ENCODE data around the gene CACNA2D1.

Gene CACNA2D1

DNA sequence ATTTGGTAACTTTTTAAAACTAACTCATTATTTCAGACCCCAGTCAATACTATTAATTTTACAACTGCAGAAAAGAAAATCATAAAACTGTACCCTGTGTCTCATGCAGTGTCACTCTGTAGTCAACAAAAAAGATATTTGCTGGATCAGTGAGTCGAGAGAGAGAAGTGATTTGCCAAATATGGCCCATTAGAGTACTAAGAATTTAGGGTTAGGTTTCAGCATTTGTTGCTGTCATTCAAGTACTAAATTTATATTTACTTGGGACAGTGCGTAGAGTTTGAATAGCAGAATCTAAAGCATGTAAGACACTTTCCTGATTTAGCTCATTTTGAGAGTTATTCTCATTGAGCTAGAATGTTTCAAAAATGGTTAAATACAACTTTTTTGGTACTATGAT, 38.9 kb downstream of the CACNA2D1 start:
- Histone ChIP-seq H2BK120ac (ENCODE audit: low read depth, low read length) (no peak overlapping the region), H2BK5ac (ENCODE audit: low read depth, low read length, poor library complexity, severe bottlenecking) (no peak overlapping the region), H3K27ac (ENCODE audit: low read length, poor library complexity, severe bottlenecking) (no peak overlapping the region), H3K27me3 (ENCODE audit: control insufficient read depth in 1 of 2, insufficient read depth in 1 of 2, low read length in 2 of 2) (no peaks in the 10 kb centered on the region), H3K79me1 (replicated peaks; ENCODE audit: low read length, poor library complexity, severe bottlenecking) (peaks cover 1% of the 10 kb centered on the region), H2AFZ (ENCODE audit: low read depth, low read length) (no peak overlapping the region), H2BK12ac (ENCODE audit: low read length in 2 of 2) (no peak overlapping the region), H3K23ac (ENCODE audit: low read length in 2 of 2) (no peak overlapping the region), H3K9ac (ENCODE audit: low read length) (no peak overlapping the region), H3K18ac (ENCODE audit: low read depth in 1 of 2, low read length in 2 of 2) (no peak overlapping the region), H2AK5ac (ENCODE audit: low read length, severe bottlenecking) (no peak overlapping the region), H4K8ac (ENCODE audit: low read length) (no peak overlapping the region), H3K14ac (ENCODE audit: low read length in 2 of 2) (no peak overlapping the region), H3K36me3 (ENCODE audit: control insufficient read depth in 1 of 2, insufficient read depth in 2 of 2, low read depth in 1 of 2, low read length in 2 of 2) (no peaks in the 10 kb centered on the region), H3K4ac (ENCODE audit: low read depth in 1 of 2, low read length in 2 of 2) (no peak overlapping the region), H3K4me3 (ENCODE audit: insufficient read depth in 1 of 2, low read depth in 1 of 2, low read length in 2 of 2) (no peak overlapping the region), H4K91ac (ENCODE audit: low read length) (no peak overlapping the region), H3K4me1 (ENCODE audit: control insufficient read depth, insufficient read depth, low read depth, low read length) (no peaks in the 10 kb centered on the region), H3K9me3 (ENCODE audit: control insufficient read depth, low read length) (no peaks in the 10 kb centered on the region), H2BK15ac (ENCODE audit: low read depth, poor library complexity, severe bottlenecking) (no peak overlapping the region), H3K4me2 (ENCODE audit: low read length, poor library complexity, severe bottlenecking) (no peak overlapping the region)
- 98% methylated on average over 2 of the region's 2 CpGs for WGBS
- DNase-seq: no peak

GRCh38 chr7:82404094-82404493, 39.5 kb downstream of the CACNA2D1 start:
- peaks cover 1% of the 10 kb centered on the region for H3K79me1 ChIP-seq (replicated peaks; ENCODE audit: low read length, poor library complexity, severe bottlenecking)
- H3K36me3 ChIP-seq (ENCODE audit: control insufficient read depth in 1 of 2, insufficient read depth in 2 of 2, low read depth in 1 of 2, low read length in 2 of 2): no peaks in the 10 kb centered on the region
- no peaks in the 10 kb centered on the region for H3K27me3 ChIP-seq (ENCODE audit: control insufficient read depth in 1 of 2, insufficient read depth in 1 of 2, low read length in 2 of 2)
- H2BK120ac ChIP-seq (ENCODE audit: low read depth, low read length): no peak overlapping the region
- no peak overlapping the region for H3K4me2 ChIP-seq (ENCODE audit: low read length, poor library complexity, severe bottlenecking)
- H3K4me3 ChIP-seq (ENCODE audit: insufficient read depth in 1 of 2, low read depth in 1 of 2, low read length in 2 of 2): no peak overlapping the region
- H4K8ac ChIP-seq (ENCODE audit: low read length): no peak overlapping the region
- no peak overlapping the region for H3K14ac ChIP-seq (ENCODE audit: low read length in 2 of 2)
- no peaks in the 10 kb centered on the region for H3K9me3 ChIP-seq (ENCODE audit: control insufficient read depth, low read length)
- no peak overlapping the region for H3K18ac ChIP-seq (ENCODE audit: low read depth in 1 of 2, low read length in 2 of 2)
- H3K4me1 ChIP-seq (ENCODE audit: control insufficient read depth, insufficient read depth, low read depth, low read length): no peaks in the 10 kb centered on the region
- no peak overlapping the region for H2BK15ac ChIP-seq (ENCODE audit: low read depth, poor library complexity, severe bottlenecking)
- WGBS: 97% methylated on average over 5 of the region's 5 CpGs
- no peak overlapping the region for H2AK5ac ChIP-seq (ENCODE audit: low read length, severe bottlenecking)
- no peak overlapping the region for H3K27ac ChIP-seq (ENCODE audit: low read length, poor library complexity, severe bottlenecking)
- H2BK12ac ChIP-seq (ENCODE audit: low read length in 2 of 2): no peak overlapping the region
- no peak for DNase-seq
- H3K23ac ChIP-seq (ENCODE audit: low read length in 2 of 2): no peak overlapping the region
- no peak overlapping the region for H2BK5ac ChIP-seq (ENCODE audit: low read depth, low read length, poor library complexity, severe bottlenecking)
- H4K91ac ChIP-seq (ENCODE audit: low read length): no peak overlapping the region
- no peak overlapping the region for H3K4ac ChIP-seq (ENCODE audit: low read depth in 1 of 2, low read length in 2 of 2)
- H2AFZ ChIP-seq (ENCODE audit: low read depth, low read length): no peak overlapping the region
- no peak overlapping the region for H3K9ac ChIP-seq (ENCODE audit: low read length)

GRCh38 chr7:82397879-82398524, 45.6 kb downstream of the CACNA2D1 start:
- Histone ChIP-seq H2BK120ac (ENCODE audit: low read depth, low read length) (no peak overlapping the region), H3K4me2 (ENCODE audit: low read length, poor library complexity, severe bottlenecking) (no peak overlapping the region), H3K27ac (ENCODE audit: low read length, poor library complexity, severe bottlenecking) (no peak overlapping the region), H3K4me3 (ENCODE audit: insufficient read depth in 1 of 2, low read depth in 1 of 2, low read length in 2 of 2) (no peak overlapping the region), H3K14ac (ENCODE audit: low read length in 2 of 2) (no peak overlapping the region), H3K4ac (ENCODE audit: low read depth in 1 of 2, low read length in 2 of 2) (no peak overlapping the region), H2BK15ac (ENCODE audit: low read depth, poor library complexity, severe bottlenecking) (no peak overlapping the region), H3K23ac (ENCODE audit: low read length in 2 of 2) (no peak overlapping the region), H3K4me1 (ENCODE audit: control insufficient read depth, insufficient read depth, low read depth, low read length) (no peaks in the 10 kb centered on the region), H3K18ac (ENCODE audit: low read depth in 1 of 2, low read length in 2 of 2) (no peak overlapping the region), H3K36me3 (ENCODE audit: control insufficient read depth in 1 of 2, insufficient read depth in 2 of 2, low read depth in 1 of 2, low read length in 2 of 2) (no peaks in the 10 kb centered on the region), H4K8ac (ENCODE audit: low read length) (no peak overlapping the region), H2BK5ac (ENCODE audit: low read depth, low read length, poor library complexity, severe bottlenecking) (no peak overlapping the region), H2AK5ac (ENCODE audit: low read length, severe bottlenecking) (no peak overlapping the region), H3K9ac (ENCODE audit: low read length) (no peak overlapping the region), H2BK12ac (ENCODE audit: low read length in 2 of 2) (no peak overlapping the region), H4K91ac (ENCODE audit: low read length) (no peak overlapping the region), H3K27me3 (ENCODE audit: control insufficient read depth in 1 of 2, insufficient read depth in 1 of 2, low read length in 2 of 2) (no peaks in the 10 kb centered on the region), H3K79me1 (replicated peaks; ENCODE audit: low read length, poor library complexity, severe bottlenecking) (peaks cover 2% of the 10 kb centered on the region), H2AFZ (ENCODE audit: low read depth, low read length) (no peak overlapping the region), H3K9me3 (ENCODE audit: control insufficient read depth, low read length) (no peaks in the 10 kb centered on the region)
- WGBS: no CpG with 5 or more reads among the region's 1 CpG
- no peak for DNase-seq

GRCh38 chr7:82396343-82396742, 47.2 kb downstream of the CACNA2D1 start:
- Histone ChIP-seq H4K91ac (ENCODE audit: low read length) (no peak overlapping the region), H3K9ac (ENCODE audit: low read length) (no peak overlapping the region), H3K27me3 (ENCODE audit: control insufficient read depth in 1 of 2, insufficient read depth in 1 of 2, low read length in 2 of 2) (no peaks in the 10 kb centered on the region), H3K14ac (ENCODE audit: low read length in 2 of 2) (no peak overlapping the region), H3K79me1 (replicated peaks; ENCODE audit: low read length, poor library complexity, severe bottlenecking) (peaks cover 8% of the 10 kb centered on the region), H3K4me2 (ENCODE audit: low read length, poor library complexity, severe bottlenecking) (no peak overlapping the region), H3K27ac (ENCODE audit: low read length, poor library complexity, severe bottlenecking) (no peak overlapping the region), H2BK5ac (ENCODE audit: low read depth, low read length, poor library complexity, severe bottlenecking) (no peak overlapping the region), H2BK120ac (ENCODE audit: low read depth, low read length) (no peak overlapping the region), H2BK15ac (ENCODE audit: low read depth, poor library complexity, severe bottlenecking) (no peak overlapping the region), H3K4me3 (ENCODE audit: insufficient read depth in 1 of 2, low read depth in 1 of 2, low read length in 2 of 2) (no peak overlapping the region), H3K36me3 (ENCODE audit: control insufficient read depth in 1 of 2, insufficient read depth in 2 of 2, low read depth in 1 of 2, low read length in 2 of 2) (no peaks in the 10 kb centered on the region), H3K18ac (ENCODE audit: low read depth in 1 of 2, low read length in 2 of 2) (no peak overlapping the region), H2AFZ (ENCODE audit: low read depth, low read length) (no peak overlapping the region), H3K23ac (ENCODE audit: low read length in 2 of 2) (no peak overlapping the region), H3K4ac (ENCODE audit: low read depth in 1 of 2, low read length in 2 of 2) (no peak overlapping the region), H3K4me1 (ENCODE audit: control insufficient read depth, insufficient read depth, low read depth, low read length) (no peaks in the 10 kb centered on the region), H2AK5ac (ENCODE audit: low read length, severe bottlenecking) (no peak overlapping the region), H4K8ac (ENCODE audit: low read length) (no peak overlapping the region), H3K9me3 (ENCODE audit: control insufficient read depth, low read length) (no peaks in the 10 kb centered on the region), H2BK12ac (ENCODE audit: low read length in 2 of 2) (no peak overlapping the region)
- DNase-seq: no peak
- 90% methylated on average over 1 of the region's 1 CpG for WGBS
